PFSK-1 (cell line): ENCODE data around the gene SUFU.

Experiments used
- FOXP2 ChIP-seq: optimal IDR thresholded peaks from 2 replicates; pipeline ENCODE3; 2011; ENCODE audit warnings: borderline replicate concordance, control low read depth, inconsistent platforms; ENCODE audit not compliant: insufficient read depth; ENCODE audit errors: extremely low read length, extremely low read depth
- POLR2AphosphoS5 ChIP-seq: IDR thresholded peaks from 2 replicates; pipeline ENCODE4 v1.6.1; 2012; ENCODE audit warnings: low read depth, mild to moderate bottlenecking, control low read depth, low read length, moderate library complexity
- REST ChIP-seq, 2 experiments: IDR thresholded peaks; 2 replicates each; pipeline versions ENCODE4 v1.6.1 to v1.8.0; 2011 to 2012; ENCODE audit warnings: low read depth in 2 of 2, low read length in 2 of 2, control low read depth in 1 of 2, inconsistent platforms in 1 of 2, mild to moderate bottlenecking in 1 of 2, moderate library complexity in 1 of 2; ENCODE audit not compliant: insufficient read depth in 1 of 2
- SIN3A ChIP-seq: IDR thresholded peaks from 2 replicates; pipeline ENCODE4 v1.6.1; 2012; ENCODE audit warnings: mild to moderate bottlenecking, low read length, moderate library complexity, borderline replicate concordance; ENCODE audit not compliant: insufficient read depth
- TAF1 ChIP-seq: IDR thresholded peaks from 2 replicates; pipeline ENCODE4 v1.6.1; 2012; ENCODE audit warnings: low read length, control low read depth, borderline replicate concordance; ENCODE audit not compliant: insufficient read depth

SUFU gene

GRCh38 chr10:102650655-102651454 is 147.1 kb downstream of the SUFU start:
- TF ChIP-seq POLR2AphosphoS5 (no peak), TAF1 (no peak), SIN3A (no peak), REST (IDR thresholded peaks at IDR 0.05; ENCODE audit: insufficient read depth in 1 of 2, low read depth in 2 of 2, low read length in 2 of 2) (no peak), FOXP2 (no peak)

GRCh38 chr10:102651455-102652169 is 147.8 kb downstream of the SUFU start:
- TF ChIP-seq REST (IDR thresholded peaks at IDR 0.05; ENCODE audit: insufficient read depth in 1 of 2, low read depth in 2 of 2, low read length in 2 of 2) (no peak), FOXP2 (no peak), TAF1 (no peak), SIN3A (no peak), POLR2AphosphoS5 (no peak)

- TF ChIP-seq TAF1: no peak
- TF ChIP-seq FOXP2: no peak
- TF ChIP-seq POLR2AphosphoS5: no peak
- TF ChIP-seq REST (IDR thresholded peaks at IDR 0.05; ENCODE audit: insufficient read depth in 1 of 2, low read depth in 2 of 2, low read length in 2 of 2): no peak
- no peak for TF ChIP-seq SIN3A
Observed at GRCh38 chr10:102652170-102652916, 148.6 kb downstream of the SUFU start.

GRCh38 chr10:102653060-102653459 is 149.3 kb downstream of the SUFU start:
- no peak for TF ChIP-seq FOXP2
- TF ChIP-seq POLR2AphosphoS5: no peak
- TF ChIP-seq SIN3A: no peak
- TF ChIP-seq REST (IDR thresholded peaks at IDR 0.05; ENCODE audit: insufficient read depth in 1 of 2, low read depth in 2 of 2, low read length in 2 of 2): no peak
